ENCODE results near the gene WDR91. TPM values are rescaled to one million over a fixed set of nuclear protein-coding genes. Genes with fewer than 3 reads are reported as not detected.

The WDR91 gene
- total RNA-seq, 2 donors from 2014 or later: 36.2 to 78.3 TPM

- no peak for TF ChIP-seq CTCF (IDR thresholded peaks at IDR 0.05)
- no peaks in the 10 kb centered on the region for H3K4me1 ChIP-seq (ENCODE audit: control insufficient read depth in 1 of 2, low read depth in 2 of 2)
- H3K4me3 ChIP-seq: no peak overlapping the region
- no peak overlapping the region for H3K27ac ChIP-seq
- H3K27me3 ChIP-seq (replicated peaks; ENCODE audit: insufficient read depth): no peaks in the 10 kb centered on the region
- ATAC-seq (ENCODE audit: insufficient number of reproducible peaks, low FRiP score, low read depth): no peak
- no peaks in the 10 kb centered on the region for H3K9me3 ChIP-seq
- H3K36me3 ChIP-seq: peaks cover 58% of the 10 kb centered on the region
- DNase-seq (ENCODE audit: low spot score): no peak
These were observed 17.7 kb downstream of the WDR91 start for GRCh38 chr7:135193615-135194081.

GRCh38 chr7:135192914-135193536 lies 18.3 kb downstream of the WDR91 start:
- no peaks in the 10 kb centered on the region for H3K27me3 ChIP-seq (replicated peaks; ENCODE audit: insufficient read depth)
- no peak overlapping the region for H3K4me3 ChIP-seq
- ATAC-seq (ENCODE audit: insufficient number of reproducible peaks, low FRiP score, low read depth) (no peak), DNase-seq (ENCODE audit: low spot score) (no peak)
- H3K9me3 ChIP-seq: no peaks in the 10 kb centered on the region
- H3K4me1 ChIP-seq (ENCODE audit: control insufficient read depth in 1 of 2, low read depth in 2 of 2): no peaks in the 10 kb centered on the region
- peaks cover 60% of the 10 kb centered on the region for H3K36me3 ChIP-seq
- TF ChIP-seq CTCF (IDR thresholded peaks at IDR 0.05): no peak
- H3K27ac ChIP-seq: no peak overlapping the region

DNA sequence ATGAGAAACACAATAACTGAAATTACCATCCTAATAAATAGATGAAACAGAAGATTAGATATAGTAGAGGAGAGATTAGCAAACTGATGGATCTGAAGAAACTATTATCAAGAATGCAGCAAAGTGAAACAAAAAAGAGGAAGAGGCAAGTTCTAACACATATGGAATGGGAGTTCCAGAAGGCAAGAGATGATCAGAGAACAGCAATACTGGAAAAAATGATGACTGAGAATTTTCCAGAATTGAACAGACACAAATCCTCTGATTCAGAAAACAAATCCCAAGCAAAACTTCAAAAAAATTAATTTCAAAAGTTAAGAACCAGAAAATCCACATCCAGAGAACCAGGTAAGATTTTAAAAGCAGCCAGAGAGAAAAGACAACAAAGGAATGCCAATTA lies 20.6 kb downstream of the WDR91 start:
- Histone ChIP-seq H3K36me3 (peaks cover 56% of the 10 kb centered on the region), H3K4me3 (no peak overlapping the region), H3K27ac (no peak overlapping the region), H3K4me1 (ENCODE audit: control insufficient read depth in 1 of 2, low read depth in 2 of 2) (no peaks in the 10 kb centered on the region), H3K27me3 (replicated peaks; ENCODE audit: insufficient read depth) (no peaks in the 10 kb centered on the region), H3K9me3 (no peaks in the 10 kb centered on the region)
- ATAC-seq (ENCODE audit: insufficient number of reproducible peaks, low FRiP score, low read depth) (no peak), DNase-seq (ENCODE audit: low spot score) (no peak)
- no peak for TF ChIP-seq CTCF (IDR thresholded peaks at IDR 0.05)

GRCh38 chr7:135189961-135190360 lies 21.4 kb downstream of the WDR91 start:
- H3K36me3 ChIP-seq: peaks cover 52% of the 10 kb centered on the region
- ATAC-seq (ENCODE audit: insufficient number of reproducible peaks, low FRiP score, low read depth) (no peak), DNase-seq (ENCODE audit: low spot score) (no peak)
- H3K4me3 ChIP-seq: no peak overlapping the region
- H3K4me1 ChIP-seq (ENCODE audit: control insufficient read depth in 1 of 2, low read depth in 2 of 2): no peaks in the 10 kb centered on the region
- no peak overlapping the region for H3K27ac ChIP-seq
- no peaks in the 10 kb centered on the region for H3K27me3 ChIP-seq (replicated peaks; ENCODE audit: insufficient read depth)
- no peak for TF ChIP-seq CTCF (IDR thresholded peaks at IDR 0.05)
- H3K9me3 ChIP-seq: no peaks in the 10 kb centered on the region

- Histone ChIP-seq H3K27ac (no peak overlapping the region), H3K9me3 (no peaks in the 10 kb centered on the region), H3K4me3 (no peak overlapping the region), H3K27me3 (replicated peaks; ENCODE audit: insufficient read depth) (no peaks in the 10 kb centered on the region), H3K4me1 (ENCODE audit: control insufficient read depth in 1 of 2, low read depth in 2 of 2) (no peaks in the 10 kb centered on the region), H3K36me3 (peaks cover 53% of the 10 kb centered on the region)
- DNase-seq (ENCODE audit: low spot score): no peak
- TF ChIP-seq CTCF (IDR thresholded peaks at IDR 0.05): no peak
- ATAC-seq (ENCODE audit: insufficient number of reproducible peaks, low FRiP score, low read depth): no peak
These were observed 22.1 kb downstream of the WDR91 start for GRCh38 chr7:135189221-135189662.

Measured in thoracic aorta (tissue), 2 donors.